Natural killer cell (primary cell): ENCODE results near the gene NAXD. TPM values are rescaled to one million over a fixed set of nuclear protein-coding genes. Genes with fewer than 3 reads are reported as not detected.
"Not testable (repeated sequence)": the region's sequence is repeated elsewhere in the genome, so short reads cannot be mapped to it uniquely, and the experiment has no call there.

Experiments used
- ATAC-seq, 3 donors: fragments of 150-1000 bp in 2 of 3; fragments of 200-7000 bp in 1 of 3; cut with Tn5 transposase; 1 replicate in 1 of 3; 2 replicates in 2 of 3; pipeline ENCODE4 v1.10.0; 2021; ENCODE audit warnings: mild to moderate bottlenecking in 2 of 3, moderate library complexity in 2 of 3
- DNase-seq, 2 donors: peaks; one replicate each; pipeline versions ENCODE4 v3.0.0 to v3.0.0-alpha.2; 2013 to 2021; ENCODE audit warnings: mixed read lengths in 1 of 2
- H3K27ac ChIP-seq: one replicate; pipeline ENCODE4 v1.5.1; 2013; ENCODE audit warnings: mild to moderate bottlenecking, low read length
- H3K27me3 ChIP-seq: one replicate; pipeline ENCODE4 v1.6.1; 2013; ENCODE audit warnings: low read length; ENCODE audit not compliant: control insufficient read depth, insufficient read depth
- H3K36me3 ChIP-seq: one replicate; pipeline ENCODE4 v1.6.1; 2013; ENCODE audit warnings: low read length; ENCODE audit not compliant: control insufficient read depth, insufficient read depth
- H3K4me1 ChIP-seq: one replicate; pipeline ENCODE4 v1.6.1; 2013; ENCODE audit warnings: low read length; ENCODE audit not compliant: control insufficient read depth, insufficient read depth
- H3K4me3 ChIP-seq: one replicate; pipeline ENCODE4 v1.5.1; 2013; ENCODE audit warnings: low read length
- H3K9me3 ChIP-seq: one replicate; pipeline ENCODE4 v1.6.1; 2013; ENCODE audit warnings: low read length; ENCODE audit not compliant: control insufficient read depth, insufficient read depth
- H3K27ac Mint-ChIP-seq, 2 donors: one replicate each; pipeline ENCODE4 v1.8.0; 2022; ENCODE audit warnings: mild to moderate bottlenecking in 2 of 2, mixed read lengths in 2 of 2, moderate library complexity in 1 of 2
- H3K27me3 Mint-ChIP-seq, 2 donors: one replicate each; pipeline ENCODE4 v1.8.0; 2022; ENCODE audit warnings: low read depth in 2 of 2, mixed read lengths in 2 of 2
- H3K36me3 Mint-ChIP-seq: one replicate; pipeline ENCODE4 v1.8.0; 2022; ENCODE audit warnings: mixed read lengths
- H3K4me1 Mint-ChIP-seq, 2 donors: one replicate each; pipeline ENCODE4 v1.8.0; 2022; ENCODE audit warnings: mixed read lengths in 2 of 2
- H3K4me3 Mint-ChIP-seq: one replicate; pipeline ENCODE4 v1.8.0; 2022; ENCODE audit warnings: mild to moderate bottlenecking, moderate library complexity, mixed read lengths
- H3K9me3 Mint-ChIP-seq, 2 donors: one replicate each; pipeline ENCODE4 v1.8.0; 2022; ENCODE audit warnings: mixed read lengths in 2 of 2
- WGBS: methylation state at CpG from one replicate; pipeline ENCODE4 v1.1.7; 2013; ENCODE audit warnings: missing lambda C conversion rate; ENCODE audit not compliant: insufficient coverage; 5-methylcytosine and 5-hydroxymethylcytosine counted together
- intact Hi-C: fragments of 100-400 bp; cut with micrococcal nuclease; formaldehyde crosslinking; loops from one replicate; pipeline ENCODE4 v1.14.2; 2022
- total RNA-seq, 4 donors: library from RNA; stranded (reverse); fragments of 120-200 nt in 1 of 4; gene quantifications; one replicate each; pipeline versions ENCODE4 v1.2.3 to v1.2.4, GENCODE V29; 2013 to 2022
- TF ChIP-seq, protein P1 (sequence below): fragments of 200-600 bp; IDR thresholded peaks from one replicate; pipeline ENCODE4 v1.8.0; 2022; ENCODE audit warnings: antibody characterized with exemption

NAXD gene
- total RNA-seq, 3 donors from 2014 or later (not counting 1 experiment from before 2014, with no cell fraction given) = 6.8 to 14.0 (median 12.0) TPM

DNA sequence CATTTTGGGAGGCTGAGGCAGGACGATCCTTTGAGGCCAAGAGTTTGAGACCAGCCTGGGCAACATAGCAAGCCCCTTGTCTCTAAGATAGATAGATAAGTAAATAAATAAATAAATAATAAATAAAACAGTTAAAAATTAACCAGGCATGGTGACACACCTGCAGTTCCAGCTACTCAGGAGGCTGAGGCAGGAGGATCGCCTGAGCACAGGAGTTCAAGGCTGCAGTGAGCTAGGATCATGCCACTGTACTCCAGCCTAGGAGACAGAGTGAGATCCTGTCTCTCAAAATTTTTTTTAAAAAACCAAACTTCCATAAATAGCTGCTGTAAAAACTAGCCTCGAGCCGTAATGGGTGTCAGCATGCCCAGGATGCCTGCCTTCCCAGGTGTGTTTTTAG lies 14.4 kb upstream of the NAXD start:
- no peak for DNase-seq
- no peaks in the 10 kb centered on the region for H3K9me3 Mint-ChIP-seq
- Histone ChIP-seq H3K27me3 (no peaks in the 10 kb centered on the region), H3K27ac (no peak overlapping the region), H3K36me3 (no peaks in the 10 kb centered on the region), H3K9me3 (no peaks in the 10 kb centered on the region), H3K4me3 (no peak overlapping the region), H3K4me1 (no peaks in the 10 kb centered on the region)
- H3K27me3 Mint-ChIP-seq = peaks cover 2 to 9% of the 10 kb centered on the region in 2 donors
- H3K27ac Mint-ChIP-seq = no peak overlapping the region
- WGBS = 92% methylated on average over 4 of the region's 4 CpGs
- H3K4me3 Mint-ChIP-seq = no peak overlapping the region
- ATAC-seq = no peak
- intact Hi-C loops = no loop called here
- no peaks in the 10 kb centered on the region for H3K4me1 Mint-ChIP-seq
- TF ChIP-seq, protein P1, sequence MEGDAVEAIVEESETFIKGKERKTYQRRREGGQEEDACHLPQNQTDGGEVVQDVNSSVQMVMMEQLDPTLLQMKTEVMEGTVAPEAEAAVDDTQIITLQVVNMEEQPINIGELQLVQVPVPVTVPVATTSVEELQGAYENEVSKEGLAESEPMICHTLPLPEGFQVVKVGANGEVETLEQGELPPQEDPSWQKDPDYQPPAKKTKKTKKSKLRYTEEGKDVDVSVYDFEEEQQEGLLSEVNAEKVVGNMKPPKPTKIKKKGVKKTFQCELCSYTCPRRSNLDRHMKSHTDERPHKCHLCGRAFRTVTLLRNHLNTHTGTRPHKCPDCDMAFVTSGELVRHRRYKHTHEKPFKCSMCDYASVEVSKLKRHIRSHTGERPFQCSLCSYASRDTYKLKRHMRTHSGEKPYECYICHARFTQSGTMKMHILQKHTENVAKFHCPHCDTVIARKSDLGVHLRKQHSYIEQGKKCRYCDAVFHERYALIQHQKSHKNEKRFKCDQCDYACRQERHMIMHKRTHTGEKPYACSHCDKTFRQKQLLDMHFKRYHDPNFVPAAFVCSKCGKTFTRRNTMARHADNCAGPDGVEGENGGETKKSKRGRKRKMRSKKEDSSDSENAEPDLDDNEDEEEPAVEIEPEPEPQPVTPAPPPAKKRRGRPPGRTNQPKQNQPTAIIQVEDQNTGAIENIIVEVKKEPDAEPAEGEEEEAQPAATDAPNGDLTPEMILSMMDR = no peak
- H3K36me3 Mint-ChIP-seq = no peaks in the 10 kb centered on the region

DNA sequence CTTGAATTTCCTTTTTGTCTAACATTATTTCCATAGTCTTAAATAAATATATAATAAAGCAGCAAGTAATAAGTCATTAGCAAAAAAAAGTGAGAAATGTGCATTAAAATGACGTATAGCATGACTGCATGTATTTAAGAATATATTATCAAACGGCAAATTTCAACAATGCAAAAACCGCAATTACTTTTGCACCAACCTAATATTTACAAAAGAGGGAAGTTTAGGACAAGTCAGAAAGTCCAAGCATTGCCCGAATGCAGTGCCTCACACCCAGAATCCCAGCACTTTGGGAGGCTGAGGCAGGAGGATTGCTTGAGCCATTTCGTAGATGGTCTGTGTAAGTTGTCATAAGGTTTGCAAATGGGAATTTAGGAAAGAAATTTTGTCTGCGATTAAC lies 10.2 kb upstream of the NAXD start:
- intact Hi-C loops = no loop called here
- Histone ChIP-seq H3K4me3 (no peak overlapping the region), H3K36me3 (no peaks in the 10 kb centered on the region), H3K27me3 (no peaks in the 10 kb centered on the region), H3K4me1 (no peaks in the 10 kb centered on the region), H3K27ac (no peak overlapping the region), H3K9me3 (no peaks in the 10 kb centered on the region)
- Mint-ChIP-seq H3K27me3 (peaks cover 4 to 17% of the 10 kb centered on the region in 2 donors), H3K4me3 (no peak overlapping the region), H3K9me3 (no peaks in the 10 kb centered on the region), H3K4me1 (no peaks in the 10 kb centered on the region), H3K36me3 (no peaks in the 10 kb centered on the region), H3K27ac (no peak overlapping the region)
- WGBS = 88% methylated on average over 4 of the region's 6 CpGs
- no peak for DNase-seq
- TF ChIP-seq, protein P1 = no peak
- ATAC-seq = no peak

DNA sequence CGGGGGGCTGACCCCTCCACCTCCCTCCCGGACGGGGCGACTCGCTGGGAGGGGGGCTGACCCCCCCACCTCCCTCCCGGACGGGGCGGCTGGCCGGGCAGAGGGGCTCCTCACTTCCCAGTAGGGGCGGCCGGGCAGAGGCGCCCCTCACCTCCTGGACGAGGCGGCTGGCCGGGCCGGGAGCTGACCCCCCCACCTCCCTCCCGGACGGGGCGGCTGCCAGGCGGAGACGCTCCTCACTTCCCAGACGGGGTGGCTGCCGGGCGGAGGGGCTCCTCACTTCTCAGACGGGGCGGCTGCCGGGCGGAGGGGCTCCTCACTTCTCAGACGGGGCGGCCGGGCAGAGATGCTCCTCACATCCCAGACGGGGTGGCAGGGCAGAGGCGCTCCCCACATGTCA lies 9.1 kb upstream of the NAXD start:
- H3K36me3 Mint-ChIP-seq, H3K9me3 Mint-ChIP-seq, H3K4me1 Mint-ChIP-seq, H3K4me3 Mint-ChIP-seq, DNase-seq, H3K27ac ChIP-seq, H3K9me3 ChIP-seq, H3K36me3 ChIP-seq, H3K27me3 ChIP-seq, H3K4me1 ChIP-seq, intact Hi-C loops, H3K27ac Mint-ChIP-seq, ATAC-seq, H3K4me3 ChIP-seq: not testable (repeated sequence)
- WGBS = 94% methylated on average over 6 of the region's 33 CpGs
- H3K27me3 Mint-ChIP-seq = peaks cover 6 to 22% of the 10 kb centered on the region in 2 donors

DNA sequence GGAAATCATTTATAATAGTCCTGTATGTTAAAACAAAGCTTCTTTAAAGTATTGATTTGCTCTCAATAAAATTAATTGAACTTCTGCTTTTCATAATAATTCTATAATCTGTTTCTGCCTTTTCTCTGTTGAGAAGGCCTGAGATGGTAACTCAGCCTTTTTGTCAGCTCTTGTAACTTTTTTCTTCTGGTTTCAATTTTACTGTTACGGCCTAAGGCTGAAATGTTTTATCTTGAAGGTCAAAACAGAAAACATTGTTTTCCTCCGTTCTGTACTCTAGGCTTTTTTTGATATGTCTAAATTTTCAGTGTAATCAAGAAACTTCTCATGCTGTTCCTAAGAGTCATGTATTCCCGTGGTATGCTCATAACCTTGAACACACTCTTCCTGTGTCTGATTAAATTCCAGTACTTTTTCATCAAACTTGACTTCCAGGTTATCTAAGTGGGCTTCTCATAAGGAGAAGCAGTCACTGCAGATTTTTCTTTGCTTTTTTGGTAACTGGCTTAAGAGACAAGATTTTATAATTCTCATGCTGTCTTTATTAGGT lies 7.6 kb upstream of the NAXD start:
- Mint-ChIP-seq H3K36me3 (no peaks in the 10 kb centered on the region), H3K4me1 (no peaks in the 10 kb centered on the region), H3K27me3 (peaks cover 6 to 22% of the 10 kb centered on the region in 2 donors), H3K9me3 (no peaks in the 10 kb centered on the region), H3K4me3 (no peak overlapping the region), H3K27ac (no peak overlapping the region)
- ATAC-seq (no peak), DNase-seq (no peak)
- Histone ChIP-seq H3K27ac (no peak overlapping the region), H3K27me3 (no peaks in the 10 kb centered on the region), H3K4me3 (no peak overlapping the region), H3K9me3 (no peaks in the 10 kb centered on the region), H3K4me1 (no peaks in the 10 kb centered on the region), H3K36me3 (no peaks in the 10 kb centered on the region)
- intact Hi-C loops = no loop called here
- WGBS = 79% methylated on average over 3 of the region's 3 CpGs
- TF ChIP-seq, protein P1 = no peak
